ENCODE data around the gene TNFRSF25. TPM values are rescaled to one million over a fixed set of nuclear protein-coding genes. Genes with fewer than 3 reads are reported as not detected.

TNFRSF25 gene, protein sequence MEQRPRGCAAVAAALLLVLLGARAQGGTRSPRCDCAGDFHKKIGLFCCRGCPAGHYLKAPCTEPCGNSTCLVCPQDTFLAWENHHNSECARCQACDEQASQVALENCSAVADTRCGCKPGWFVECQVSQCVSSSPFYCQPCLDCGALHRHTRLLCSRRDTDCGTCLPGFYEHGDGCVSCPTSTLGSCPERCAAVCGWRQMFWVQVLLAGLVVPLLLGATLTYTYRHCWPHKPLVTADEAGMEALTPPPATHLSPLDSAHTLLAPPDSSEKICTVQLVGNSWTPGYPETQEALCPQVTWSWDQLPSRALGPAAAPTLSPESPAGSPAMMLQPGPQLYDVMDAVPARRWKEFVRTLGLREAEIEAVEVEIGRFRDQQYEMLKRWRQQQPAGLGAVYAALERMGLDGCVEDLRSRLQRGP
- 2.1 TPM for total RNA-seq

- DNase-seq (ENCODE audit: low spot score), result no peak
- no peak for ATAC-seq
Measured at GRCh38 chr1:6466023-6466422, at the start of gene TNFRSF25. Gene TNFRSF25, minus strand, starts transcription at chr1:6466173. Its CDS starts 66 bp downstream, at chr1:6466107.

GRCh38 chr1:6515771-6516170, 49.8 kb upstream of the TNFRSF25 start:
- no peak for DNase-seq (ENCODE audit: low spot score)

DNA sequence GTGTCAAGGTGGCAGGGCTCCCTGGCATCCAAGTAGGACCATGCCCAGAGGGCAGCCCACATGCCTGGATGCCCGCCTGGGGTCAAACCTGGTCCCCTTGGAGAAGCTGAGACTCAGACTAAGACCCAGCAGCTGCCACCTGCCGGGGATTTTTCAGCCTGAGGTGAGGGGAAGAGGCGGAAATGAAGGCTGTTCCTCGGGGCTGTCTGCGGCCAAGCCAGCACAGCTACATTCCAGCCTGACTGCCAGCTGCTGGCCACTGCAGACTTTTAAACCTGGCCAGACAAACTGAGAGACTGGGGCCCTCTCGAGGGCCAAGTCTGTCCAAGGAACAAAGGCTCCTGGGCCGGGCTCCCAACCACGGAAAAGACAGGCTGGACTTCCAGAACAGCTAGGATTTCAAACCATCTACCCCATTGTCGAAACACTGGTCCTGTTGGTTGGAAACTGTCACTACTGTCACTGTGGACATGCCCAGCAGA, 47.4 kb upstream of the TNFRSF25 start:
- no peak for ATAC-seq
- no peak for DNase-seq (ENCODE audit: low spot score)

More at GRCh38 chr1:6515771-6516170, 49.8 kb upstream of the TNFRSF25 start:
- ATAC-seq, result no peak

- DNase-seq (ENCODE audit: low spot score), result no peak
- ATAC-seq, result no peak
Measured at GRCh38 chr1:6512908-6513280, 46.9 kb upstream of the TNFRSF25 start.

DNA sequence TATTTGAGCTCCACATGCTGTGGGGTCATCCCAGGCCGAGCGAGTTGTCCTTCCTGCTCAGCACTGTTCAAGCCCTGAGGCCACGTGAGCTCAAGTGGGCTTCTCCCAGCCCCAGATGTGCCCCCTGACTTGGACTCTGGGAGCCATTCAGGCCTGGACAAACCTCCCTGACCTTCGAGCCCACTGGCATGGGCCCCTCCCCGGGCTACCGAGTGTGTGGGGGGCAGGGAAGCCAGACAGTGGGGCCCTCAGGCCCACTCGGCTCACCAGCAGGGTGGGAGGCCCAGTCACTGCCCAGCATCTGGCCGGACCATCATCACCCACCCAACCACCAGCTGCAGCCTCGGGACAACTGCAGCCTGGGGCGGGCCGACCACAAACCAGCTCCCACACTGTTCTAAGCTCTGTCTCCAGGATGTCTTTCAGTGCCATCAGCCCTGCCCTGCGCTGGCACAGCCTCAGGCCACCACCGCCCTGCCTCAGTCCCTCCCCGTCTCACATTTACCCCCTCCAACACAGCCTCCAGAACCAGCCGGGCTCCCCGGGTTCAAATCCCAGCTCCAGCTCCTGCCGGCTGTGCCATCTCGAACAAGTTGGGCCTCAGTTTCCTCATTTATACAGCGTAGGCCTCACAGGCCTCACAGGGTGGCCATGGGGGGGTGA, 46.4 kb upstream of the TNFRSF25 start:
- no peak for ATAC-seq
- no peak for DNase-seq (ENCODE audit: low spot score)

GRCh38 chr1:6511561-6512244, 45.7 kb upstream of the TNFRSF25 start:
- DNase-seq (ENCODE audit: low spot score) (no peak), ATAC-seq (no peak)

DNA sequence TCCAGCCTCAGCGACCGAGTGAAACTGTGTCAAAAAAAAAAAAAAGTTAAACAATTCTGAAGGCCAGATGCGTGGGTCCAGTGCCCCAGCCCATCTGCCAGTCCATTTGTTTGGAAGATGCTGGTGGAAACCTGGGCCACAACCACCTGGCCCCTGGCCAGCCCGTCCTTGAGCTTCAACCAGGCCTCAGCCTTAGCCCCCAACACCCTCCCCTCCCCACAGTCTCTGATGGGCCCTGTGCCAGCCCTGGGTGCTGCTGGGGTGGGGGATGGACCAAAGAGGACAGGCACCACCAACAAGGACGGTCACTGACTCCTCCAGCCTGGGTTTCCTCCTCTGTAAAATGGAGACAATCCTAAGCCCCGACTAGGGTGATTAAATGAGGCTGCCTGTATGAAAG, 45.1 kb upstream of the TNFRSF25 start:
- DNase-seq (ENCODE audit: low spot score) (no peak), ATAC-seq (no peak)

- ATAC-seq (no peak), DNase-seq (ENCODE audit: low spot score) (no peak)
Measured at GRCh38 chr1:6510493-6510892, 44.5 kb upstream of the TNFRSF25 start.

- DNase-seq (ENCODE audit: low spot score) (no peak), ATAC-seq (peak; percentile 52)
Measured at GRCh38 chr1:6509919-6510291, 43.9 kb upstream of the TNFRSF25 start.

GRCh38 chr1:6509220-6509918, 43.4 kb upstream of the TNFRSF25 start:
- DNase-seq (ENCODE audit: low spot score) (no peak), ATAC-seq (no peak)

DNA sequence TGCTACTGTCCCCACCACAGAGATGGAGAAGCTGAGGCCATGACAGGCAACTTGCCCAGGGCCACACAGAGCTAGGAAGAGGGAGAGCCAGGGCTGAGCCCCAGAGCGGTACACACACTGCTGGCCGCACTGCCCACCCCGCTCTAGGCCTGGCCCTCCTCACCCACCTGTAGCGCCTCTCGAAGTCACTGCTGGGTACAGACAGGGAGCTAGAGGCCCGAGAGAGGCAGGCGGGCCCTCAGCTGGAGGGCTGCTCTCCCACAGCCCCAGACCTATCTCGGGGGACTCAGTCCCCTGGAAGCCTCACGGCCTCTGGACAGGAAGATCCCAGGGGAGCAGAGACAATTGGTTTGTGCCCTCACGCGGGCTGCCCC, 42.8 kb upstream of the TNFRSF25 start:
- no peak for ATAC-seq
- DNase-seq (ENCODE audit: low spot score), result no peak

DNA sequence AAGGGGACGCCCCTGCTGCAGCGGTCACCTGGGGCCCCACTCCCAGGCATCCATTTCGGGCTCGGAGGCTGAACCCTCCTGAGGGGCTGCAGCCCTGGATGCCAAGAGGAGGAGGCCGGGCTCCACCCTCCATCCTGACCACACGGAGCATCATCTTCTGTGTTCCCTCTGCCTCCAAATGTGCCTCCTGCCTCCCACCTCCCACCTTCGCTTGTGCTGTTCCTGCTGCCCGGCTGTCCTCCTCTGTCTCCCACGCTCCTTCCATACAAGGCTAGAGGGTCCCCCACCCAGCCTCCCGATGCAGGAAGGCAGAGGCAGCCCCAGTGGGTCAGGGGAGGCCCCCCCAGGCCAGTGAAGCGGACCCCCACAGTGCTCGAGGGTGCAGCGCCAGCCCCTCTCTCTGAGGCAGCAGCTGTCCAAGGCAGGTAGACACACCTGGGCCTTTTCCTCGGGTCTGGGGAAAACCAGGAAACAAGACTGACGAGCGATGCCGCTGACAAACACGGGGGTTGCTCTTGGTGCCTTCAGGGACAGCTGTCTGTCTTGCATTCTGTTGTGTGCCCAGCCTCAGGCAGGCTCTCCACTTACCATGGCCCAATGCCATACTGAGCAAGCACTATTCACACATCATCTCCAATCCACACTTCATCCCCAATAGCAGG, 42.3 kb upstream of the TNFRSF25 start:
- no peak for ATAC-seq
- DNase-seq (ENCODE audit: low spot score), result no peak

GRCh38 chr1:6507461-6507911, 41.5 kb upstream of the TNFRSF25 start:
- no peak for ATAC-seq
- DNase-seq (ENCODE audit: low spot score), result no peak

GRCh38 chr1:6507037-6507428, 41.1 kb upstream of the TNFRSF25 start:
- DNase-seq (ENCODE audit: low spot score) (no peak), ATAC-seq (no peak)

DNA sequence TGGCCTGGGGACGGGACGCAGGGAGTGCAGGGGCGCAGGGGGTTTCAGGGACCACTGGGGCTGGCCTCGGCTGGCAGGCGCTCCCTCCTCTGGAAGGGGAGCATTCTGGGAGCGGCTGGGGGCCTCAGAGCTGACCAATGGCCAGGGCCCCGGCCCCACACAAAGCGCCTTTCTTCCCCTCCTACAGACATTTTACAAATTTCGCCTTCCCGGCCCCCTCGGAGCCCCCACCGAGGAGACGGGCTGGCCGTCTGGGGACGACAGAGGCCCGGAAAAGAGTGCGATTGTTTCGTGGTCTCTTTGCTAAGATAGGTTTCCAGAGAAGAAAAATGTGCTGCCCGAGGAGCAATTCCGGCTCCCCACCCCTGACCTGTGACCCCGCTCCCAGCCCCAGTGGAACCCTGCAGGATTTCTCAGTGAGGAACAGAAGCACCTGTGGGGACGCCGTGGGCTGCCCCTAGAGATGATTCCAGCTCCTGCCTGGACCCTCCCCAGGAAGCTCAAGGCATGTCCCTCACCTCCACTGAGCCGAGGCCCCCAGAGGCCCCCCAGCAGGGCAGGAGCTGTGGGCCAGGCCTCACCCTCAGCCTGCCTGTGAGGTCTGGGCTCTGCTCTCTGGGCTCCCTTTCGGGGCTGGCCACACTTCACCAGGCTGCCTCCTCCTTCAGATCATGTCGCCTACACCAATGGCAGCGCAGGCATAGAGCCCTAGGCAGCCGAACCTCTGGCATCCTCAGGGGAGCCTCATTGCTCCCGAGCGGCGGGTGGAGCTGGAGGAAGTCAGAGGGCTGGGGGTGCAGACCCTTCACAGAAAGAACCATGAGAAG, 40.5 kb upstream of the TNFRSF25 start:
- DNase-seq (ENCODE audit: low spot score) (no peak), ATAC-seq (no peak)

DNA sequence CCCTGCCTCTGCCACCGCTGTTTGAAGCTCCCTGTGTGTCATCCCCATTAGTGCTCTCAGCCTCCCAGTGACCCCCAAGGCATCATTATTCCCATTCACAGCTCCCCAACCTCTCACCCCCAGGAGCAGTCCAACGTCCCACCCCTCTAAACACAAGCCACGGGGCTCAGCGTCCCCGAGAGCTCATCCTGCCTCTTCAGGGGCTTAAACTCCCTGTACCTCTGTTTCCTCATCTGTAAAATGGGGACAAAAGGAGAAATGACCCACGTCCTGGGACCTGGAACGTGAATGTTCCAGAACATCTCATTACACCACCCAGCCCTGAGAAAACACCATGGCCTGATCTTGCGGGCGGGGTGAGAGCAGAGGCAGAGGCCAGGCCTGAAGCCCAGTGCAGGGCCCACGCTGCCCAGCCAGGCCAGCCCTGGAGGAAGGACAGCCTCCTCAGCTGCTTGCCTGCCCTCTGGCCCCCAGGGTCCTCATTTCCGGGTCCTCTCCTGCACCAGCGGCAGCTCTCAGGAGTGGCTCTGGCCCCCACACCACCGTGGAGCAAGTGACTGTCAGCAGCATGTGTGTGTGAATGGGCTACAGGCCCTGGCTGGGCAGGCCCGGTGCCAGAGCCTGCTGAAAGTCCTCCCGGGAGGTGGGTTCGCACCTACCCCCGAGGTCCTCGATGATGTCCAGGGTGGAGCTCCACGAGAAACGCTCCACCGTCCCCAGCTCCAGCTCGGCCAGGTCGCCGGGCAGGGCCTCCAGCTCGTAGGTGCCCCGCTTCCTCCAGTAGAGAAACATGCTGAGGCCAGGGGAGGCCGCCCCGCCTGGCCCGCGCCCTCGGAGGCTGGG, 39.6 kb upstream of the TNFRSF25 start:
- DNase-seq (ENCODE audit: low spot score), result no peak
- no peak for ATAC-seq

- DNase-seq (ENCODE audit: low spot score) (no peak), ATAC-seq (no peak)
Measured at GRCh38 chr1:6504887-6505286, 38.9 kb upstream of the TNFRSF25 start.

GRCh38 chr1:6503884-6504602, 38.1 kb upstream of the TNFRSF25 start:
- DNase-seq (ENCODE audit: low spot score), result no peak
- ATAC-seq, result no peak
